ENCODE measurements around the gene RBM12. TPM values are rescaled to one million over a fixed set of nuclear protein-coding genes. Genes with fewer than 3 reads are reported as not detected.

Gene RBM12
- total and polyA plus RNA-seq, 2 of the 8 experiments (the other 6 are each of a cell fraction or from before 2014, with no cell fraction given): 187 to 214 TPM

GRCh38 chr20:35699127-35699956 lies 34.6 kb upstream of the RBM12 start, which contains the start of the genes NFS1 and ROMO1 (continued):
- TF ChIP-seq RXRA (IDR thresholded peaks at IDR 0.05; ENCODE audit: insufficient read depth, low read depth, low read length) (no peak), ATF3 (IDR thresholded peaks at IDR 0.05; ENCODE audit: insufficient read depth, low read depth, low read length) (peak; percentile 60), POLR2A (IDR thresholded peaks at IDR 0.05; ENCODE audit: control extremely low read depth in 1 of 2, low read depth in 2 of 2, low read length in 2 of 2) (peak; percentile 83 to 93), KDM4A (IDR thresholded peaks at IDR 0.05; ENCODE audit: low read depth, low read length, severe bottlenecking) (peak; percentile 75)
